HCT116 (cell line): Measurements from ENCODE around the gene C11orf58. TPM values are rescaled to one million over a fixed set of nuclear protein-coding genes. Genes with fewer than 3 reads are reported as not detected.

Experiments
- ATAC-seq: fragments of 200-7000 bp; cut with Tn5 transposase; 2 replicates; pipeline ENCODE4 v1.9.1; 2020; ENCODE audit warnings: mild to moderate bottlenecking, moderate library complexity
- BruUV-seq: library from RNA; stranded (reverse); fragments of 400-500 nt; replicated peaks from 2 replicates; lab custom pipeline; 2021; lab: Mats Ljungman, UMichigan
- CTCF ChIA-PET: fragments of 300-600 bp; sonication (Branson Sonifier 250); formaldehyde crosslinking; loops from one replicate; lab custom pipeline; 2021; ENCODE audit warnings: antibody characterized with exemption; lab: Charles Lee
- POLR2A ChIA-PET: fragments of 300-600, 350-600 bp; sonication (Branson Sonifier 250); formaldehyde crosslinking; loops from one replicate; lab custom pipeline; 2021; ENCODE audit warnings: antibody characterized with exemption; lab: Charles Lee
- RAD21 ChIA-PET, 2 experiments: fragments of 300-600 bp; sonication (Branson Sonifier 250); formaldehyde crosslinking; loops; one replicate each; lab custom pipeline; 2023; ENCODE audit warnings: low total read pairs in 2 of 2; ENCODE audit not compliant: uncharacterized antibody in 2 of 2, unreplicated experiment in 2 of 2, low non-redundant PET in 1 of 2; lab: Charles Lee
- DNase-seq: peaks from one replicate; pipeline ENCODE4 v3.0.0-alpha.2; 2010; ENCODE audit warnings: low read depth, low spot score
- H2AFZ ChIP-seq: fragments of 200-600 bp; shearing (Covaris generic), sonication (generic); 2 replicates; pipeline ENCODE4 v1.6.1; 2017; ENCODE audit warnings: low read depth, mixed run types, mixed read lengths, antibody characterized with exemption, low read length; ENCODE audit not compliant: poor library complexity, severe bottlenecking
- H3K27ac ChIP-seq: 2 replicates; pipeline ENCODE4 v1.5.1; 2012; ENCODE audit warnings: low read depth, low read length
- H3K27me3 ChIP-seq: fragments of 200-600 bp; sonication (generic); 2 replicates; pipeline ENCODE4 v1.6.1; 2016; ENCODE audit warnings: mixed run types, low read length, mixed read lengths; ENCODE audit not compliant: insufficient read depth
- H3K36me3 ChIP-seq, 2 experiments: fragments of 200-500 bp in 1 of 2; fragments of 200-600 bp in 1 of 2; sonication (Bioruptor generic) in 1 of 2; sonication (generic) in 1 of 2; 2 replicates each; pipeline versions ENCODE4 v1.5.1 to v1.6.1; 2014 to 2016; ENCODE audit warnings: low read length in 2 of 2, inconsistent platforms in 1 of 2, mixed read lengths in 1 of 2, mixed run types in 1 of 2; ENCODE audit not compliant: insufficient read depth in 2 of 2, control insufficient read depth in 1 of 2
- H3K4me1 ChIP-seq, 2 experiments: fragments of 200-600 bp in 1 of 2; sonication (generic) in 1 of 2; 2 replicates each; pipeline versions ENCODE4 v1.5.1 to v1.6.1; 2012 to 2017; ENCODE audit warnings: low read length in 2 of 2, inconsistent platforms in 1 of 2, mild to moderate bottlenecking in 1 of 2, mixed read lengths in 1 of 2, mixed run types in 1 of 2, moderate library complexity in 1 of 2; ENCODE audit not compliant: insufficient read depth in 2 of 2, control insufficient read depth in 1 of 2
- H3K4me2 ChIP-seq: fragments of 200-600 bp; sonication (generic); 2 replicates; pipeline ENCODE4 v1.6.1; 2017; ENCODE audit warnings: mixed run types, low read length, mixed read lengths
- H3K4me3 ChIP-seq, 2 experiments: fragments of 200-600 bp in 1 of 2; sonication (generic) in 1 of 2; replicated peaks in 1 of 2; 2 replicates each; pipeline ENCODE4 v1.5.1; 2011 to 2016; ENCODE audit warnings: low read length in 2 of 2, control low read depth in 1 of 2, low read depth in 1 of 2, mild to moderate bottlenecking in 1 of 2, mixed read lengths in 1 of 2, mixed run types in 1 of 2
- H3K79me2 ChIP-seq: fragments of 200-600 bp; sonication (generic); 2 replicates; pipeline ENCODE4 v1.6.1; 2017; ENCODE audit warnings: mild to moderate bottlenecking, mixed run types, low read length, moderate library complexity, mixed read lengths; ENCODE audit not compliant: insufficient read depth
- H3K9ac ChIP-seq: fragments of 200-600 bp; sonication (generic); 2 replicates; pipeline ENCODE4 v1.6.1; 2016; ENCODE audit warnings: low read length, mixed read lengths
- H3K9me2 ChIP-seq: fragments of 200-600 bp; sonication (generic), shearing (Covaris generic); 2 replicates; pipeline ENCODE4 v1.6.1; 2017; ENCODE audit warnings: mixed run types, mild to moderate bottlenecking, moderate library complexity; ENCODE audit not compliant: insufficient read depth
- H3K9me3 ChIP-seq, 2 experiments: fragments of 200-500 bp in 1 of 2; fragments of 200-600 bp in 1 of 2; sonication (Bioruptor generic) in 1 of 2; sonication (generic) in 1 of 2; 2 replicates each; pipeline ENCODE4 v1.6.1; 2014 to 2017; ENCODE audit warnings: low read length in 2 of 2, mixed read lengths in 2 of 2, inconsistent platforms in 1 of 2, low read depth in 1 of 2, mild to moderate bottlenecking in 1 of 2, mixed run types in 1 of 2, moderate library complexity in 1 of 2; ENCODE audit not compliant: control insufficient read depth in 1 of 2, insufficient read depth in 1 of 2
- H4K20me1 ChIP-seq: fragments of 200-600 bp; sonication (generic), shearing (Covaris generic); 2 replicates; pipeline ENCODE4 v1.6.1; 2017; ENCODE audit warnings: mixed run types, mild to moderate bottlenecking, moderate library complexity; ENCODE audit not compliant: insufficient read depth
- CBX3 ChIP-seq: IDR thresholded peaks from 2 replicates; pipeline ENCODE4 v1.6.1; 2012; ENCODE audit warnings: low read depth
- CEBPB ChIP-seq: IDR thresholded peaks from 2 replicates; pipeline ENCODE4 v1.6.1; 2012; ENCODE audit warnings: low read depth
- EGR1 ChIP-seq: IDR thresholded peaks from 2 replicates; pipeline ENCODE4 v1.6.1; 2012; ENCODE audit warnings: low read depth
- ELF1 ChIP-seq: IDR thresholded peaks from 2 replicates; pipeline ENCODE4 v1.6.1; 2012; ENCODE audit warnings: low read depth, borderline replicate concordance
- EZH2 ChIP-seq: fragments of 200-600 bp; sonication (generic); IDR thresholded peaks from 2 replicates; pipeline ENCODE4 v1.6.1; 2017; ENCODE audit warnings: antibody characterized with exemption, mixed run types
- EZH2phosphoT487 ChIP-seq: fragments of 200-600 bp; IDR thresholded peaks from 2 replicates; pipeline ENCODE4 v1.6.1; 2018; ENCODE audit warnings: antibody characterized with exemption, borderline replicate concordance
- JUND ChIP-seq: IDR thresholded peaks from 2 replicates; pipeline ENCODE4 v1.6.1; 2012
- POLR2A ChIP-seq: IDR thresholded peaks from 2 replicates; pipeline ENCODE4 v1.7.0; 2011; ENCODE audit warnings: borderline replicate concordance; ENCODE audit not compliant: insufficient read depth, insufficient read length; ENCODE audit errors: extremely low read depth
- POLR2AphosphoS5 ChIP-seq: IDR thresholded peaks from 2 replicates; pipeline ENCODE4 v1.6.1; 2011; ENCODE audit warnings: mild to moderate bottlenecking, low read depth, low read length, moderate library complexity
- RAD21 ChIP-seq: IDR thresholded peaks from 2 replicates; pipeline ENCODE4 v1.6.1; 2012; ENCODE audit warnings: low read depth, mild to moderate bottlenecking
- SIN3A ChIP-seq: IDR thresholded peaks from 2 replicates; pipeline ENCODE4 v1.6.1; 2012; ENCODE audit warnings: low read depth
- SP1 ChIP-seq: IDR thresholded peaks from 2 replicates; pipeline ENCODE4 v1.6.1; 2012; ENCODE audit warnings: low read depth
- SRF ChIP-seq: IDR thresholded peaks from 2 replicates; pipeline ENCODE4 v1.6.1; 2012; ENCODE audit warnings: low read depth
- TCF7L2 ChIP-seq: IDR thresholded peaks from 2 replicates; pipeline ENCODE4 v1.7.0; 2011; ENCODE audit warnings: borderline replicate concordance, inconsistent platforms; ENCODE audit not compliant: insufficient read depth, insufficient read length; ENCODE audit errors: extremely low read depth
- ZFX ChIP-seq: fragments of 450-650 bp; IDR thresholded peaks from 2 replicates; pipeline ENCODE4 v1.6.1; 2017
- ZNF274 ChIP-seq: fragments of 200-500 bp; sonication (Bioruptor generic); IDR thresholded peaks from 2 replicates; pipeline ENCODE4 v1.6.1; 2014; ENCODE audit warnings: mild to moderate bottlenecking, low read depth, low read length, inconsistent platforms
- intact Hi-C: fragments of 100-400 bp; cut with micrococcal nuclease; formaldehyde crosslinking; loops from 2 replicates; pipeline ENCODE4 v1.10.0; 2022
- total RNA-seq: library from RNA; stranded (reverse); gene quantifications from one replicate; pipeline ENCODE4 v1.2.1, GENCODE V29; 2021; ENCODE audit not compliant: unreplicated experiment
- TF ChIP-seq, protein P1 (sequence below): IDR thresholded peaks from 2 replicates; pipeline ENCODE4 v1.6.1; 2012
- TF ChIP-seq, protein P2 (sequence below), 3 experiments: fragments of 200-600 bp in 1 of 3; sonication (generic) in 1 of 3; IDR thresholded peaks in 2 of 3; conservative IDR thresholded peaks in 1 of 3; 2 replicates each; pipeline ENCODE4 v1.5.1; 2012 to 2017; ENCODE audit warnings: low read depth in 2 of 3, low read length in 2 of 3, antibody characterized with exemption in 1 of 3, borderline replicate concordance in 1 of 3, control low read depth in 1 of 3, mild to moderate bottlenecking in 1 of 3, mixed read lengths in 1 of 3, mixed run types in 1 of 3, moderate library complexity in 1 of 3; ENCODE audit not compliant: insufficient read depth in 1 of 3
- TF ChIP-seq, protein P3 (sequence below): IDR thresholded peaks from 2 replicates; pipeline ENCODE4 v1.6.1; 2012; ENCODE audit warnings: low read depth
- TF ChIP-seq, protein P4 (sequence below): IDR thresholded peaks from 2 replicates; pipeline ENCODE4 v1.6.1; 2012

C11orf58 gene
- total RNA-seq, 1 experiment from 2014 or later, result 108 TPM

DNA sequence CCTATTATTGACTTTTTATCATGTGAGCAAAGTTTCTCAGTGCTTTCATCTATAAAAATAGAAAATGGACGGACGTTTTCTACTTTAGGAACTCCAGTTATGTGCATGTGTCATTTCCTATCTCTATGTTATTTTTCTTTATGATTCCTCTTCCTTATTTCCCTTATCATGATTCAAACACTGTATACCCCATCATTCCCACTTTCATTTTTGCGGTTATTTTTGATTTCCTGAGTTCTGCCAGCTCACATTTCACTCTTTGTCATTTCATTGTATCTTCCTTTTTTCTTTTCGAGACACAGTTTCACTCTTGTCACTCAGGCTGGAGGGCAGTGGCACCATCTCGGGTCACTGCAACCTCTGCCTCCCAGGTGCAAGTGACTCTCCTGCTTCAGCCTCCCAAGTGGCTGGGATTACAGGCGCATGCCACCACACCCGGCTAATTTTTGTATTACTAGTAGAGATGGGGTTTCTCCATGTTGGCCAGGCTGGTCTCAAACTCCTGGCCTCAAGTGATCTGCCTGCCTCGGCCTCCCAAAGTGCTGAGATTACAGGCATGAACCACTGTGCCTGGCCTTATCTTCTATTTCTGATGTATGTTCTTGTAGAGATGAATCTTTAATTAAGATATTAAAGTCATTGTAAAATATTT, 21.5 kb downstream of the C11orf58 start:
- ChIA-PET CTCF (no interaction called here), POLR2A (no interaction called here), RAD21 (no interaction called here)
- H2AFZ ChIP-seq, result no peak overlapping the region
- no peaks in the 10 kb centered on the region for H3K9me3 ChIP-seq
- peaks cover 9% of the 10 kb centered on the region in 2 experiments; a peak in 3 of 4 replicates for H3K36me3 ChIP-seq
- TF ChIP-seq JUND (no peak), EZH2 (no peak), SP1 (no peak), ZNF274 (no peak), EGR1 (no peak), CEBPB (no peak), POLR2AphosphoS5 (no peak), SIN3A (no peak), SRF (no peak), TCF7L2 (no peak), POLR2A (no peak), CBX3 (no peak), RAD21 (no peak), ZFX (no peak), ELF1 (no peak), EZH2phosphoT487 (no peak)
- TF ChIP-seq, protein P1, sequence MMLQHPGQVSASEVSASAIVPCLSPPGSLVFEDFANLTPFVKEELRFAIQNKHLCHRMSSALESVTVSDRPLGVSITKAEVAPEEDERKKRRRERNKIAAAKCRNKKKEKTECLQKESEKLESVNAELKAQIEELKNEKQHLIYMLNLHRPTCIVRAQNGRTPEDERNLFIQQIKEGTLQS, result no peak
- TF ChIP-seq, protein P2, sequence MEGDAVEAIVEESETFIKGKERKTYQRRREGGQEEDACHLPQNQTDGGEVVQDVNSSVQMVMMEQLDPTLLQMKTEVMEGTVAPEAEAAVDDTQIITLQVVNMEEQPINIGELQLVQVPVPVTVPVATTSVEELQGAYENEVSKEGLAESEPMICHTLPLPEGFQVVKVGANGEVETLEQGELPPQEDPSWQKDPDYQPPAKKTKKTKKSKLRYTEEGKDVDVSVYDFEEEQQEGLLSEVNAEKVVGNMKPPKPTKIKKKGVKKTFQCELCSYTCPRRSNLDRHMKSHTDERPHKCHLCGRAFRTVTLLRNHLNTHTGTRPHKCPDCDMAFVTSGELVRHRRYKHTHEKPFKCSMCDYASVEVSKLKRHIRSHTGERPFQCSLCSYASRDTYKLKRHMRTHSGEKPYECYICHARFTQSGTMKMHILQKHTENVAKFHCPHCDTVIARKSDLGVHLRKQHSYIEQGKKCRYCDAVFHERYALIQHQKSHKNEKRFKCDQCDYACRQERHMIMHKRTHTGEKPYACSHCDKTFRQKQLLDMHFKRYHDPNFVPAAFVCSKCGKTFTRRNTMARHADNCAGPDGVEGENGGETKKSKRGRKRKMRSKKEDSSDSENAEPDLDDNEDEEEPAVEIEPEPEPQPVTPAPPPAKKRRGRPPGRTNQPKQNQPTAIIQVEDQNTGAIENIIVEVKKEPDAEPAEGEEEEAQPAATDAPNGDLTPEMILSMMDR (IDR thresholded peaks at IDR 0.05 in 2 of 3, conservative IDR thresholded peaks at IDR 0.05 in 1 of 3; ENCODE audit: borderline replicate concordance in 1 of 3, insufficient read depth in 1 of 3, low read depth in 2 of 3, low read length in 2 of 3), result no peak
- TF ChIP-seq, protein P3, sequence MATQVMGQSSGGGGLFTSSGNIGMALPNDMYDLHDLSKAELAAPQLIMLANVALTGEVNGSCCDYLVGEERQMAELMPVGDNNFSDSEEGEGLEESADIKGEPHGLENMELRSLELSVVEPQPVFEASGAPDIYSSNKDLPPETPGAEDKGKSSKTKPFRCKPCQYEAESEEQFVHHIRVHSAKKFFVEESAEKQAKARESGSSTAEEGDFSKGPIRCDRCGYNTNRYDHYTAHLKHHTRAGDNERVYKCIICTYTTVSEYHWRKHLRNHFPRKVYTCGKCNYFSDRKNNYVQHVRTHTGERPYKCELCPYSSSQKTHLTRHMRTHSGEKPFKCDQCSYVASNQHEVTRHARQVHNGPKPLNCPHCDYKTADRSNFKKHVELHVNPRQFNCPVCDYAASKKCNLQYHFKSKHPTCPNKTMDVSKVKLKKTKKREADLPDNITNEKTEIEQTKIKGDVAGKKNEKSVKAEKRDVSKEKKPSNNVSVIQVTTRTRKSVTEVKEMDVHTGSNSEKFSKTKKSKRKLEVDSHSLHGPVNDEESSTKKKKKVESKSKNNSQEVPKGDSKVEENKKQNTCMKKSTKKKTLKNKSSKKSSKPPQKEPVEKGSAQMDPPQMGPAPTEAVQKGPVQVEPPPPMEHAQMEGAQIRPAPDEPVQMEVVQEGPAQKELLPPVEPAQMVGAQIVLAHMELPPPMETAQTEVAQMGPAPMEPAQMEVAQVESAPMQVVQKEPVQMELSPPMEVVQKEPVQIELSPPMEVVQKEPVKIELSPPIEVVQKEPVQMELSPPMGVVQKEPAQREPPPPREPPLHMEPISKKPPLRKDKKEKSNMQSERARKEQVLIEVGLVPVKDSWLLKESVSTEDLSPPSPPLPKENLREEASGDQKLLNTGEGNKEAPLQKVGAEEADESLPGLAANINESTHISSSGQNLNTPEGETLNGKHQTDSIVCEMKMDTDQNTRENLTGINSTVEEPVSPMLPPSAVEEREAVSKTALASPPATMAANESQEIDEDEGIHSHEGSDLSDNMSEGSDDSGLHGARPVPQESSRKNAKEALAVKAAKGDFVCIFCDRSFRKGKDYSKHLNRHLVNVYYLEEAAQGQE, result no peak
- TF ChIP-seq, protein P4, sequence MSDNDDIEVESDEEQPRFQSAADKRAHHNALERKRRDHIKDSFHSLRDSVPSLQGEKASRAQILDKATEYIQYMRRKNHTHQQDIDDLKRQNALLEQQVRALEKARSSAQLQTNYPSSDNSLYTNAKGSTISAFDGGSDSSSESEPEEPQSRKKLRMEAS, result no peak
- intact Hi-C loops, result no loop called here
- no peaks in the 10 kb centered on the region for H3K4me1 ChIP-seq
- H3K27ac ChIP-seq, result no peak overlapping the region
- no peak overlapping the region for H3K4me3 ChIP-seq
- H4K20me1 ChIP-seq, result no peaks in the 10 kb centered on the region
- H3K9ac ChIP-seq, result no peak overlapping the region
- no peaks in the 10 kb centered on the region; the same call in 1 of the 2 replicates for H3K79me2 ChIP-seq
- H3K27me3 ChIP-seq, result no peaks in the 10 kb centered on the region
- no TSS peak for BruUV-seq
- H3K4me2 ChIP-seq, result no peak overlapping the region
- H3K9me2 ChIP-seq, result no peaks in the 10 kb centered on the region
- DNase-seq (no peak), ATAC-seq (no peak)
